GM12801 (cell line): ENCODE results near the gene WNT7B.

Experiments
- TF ChIP-seq, protein P1 (sequence below): IDR thresholded peaks from one replicate; pipeline ENCODE4 v1.5.1; 2011; ENCODE audit warnings: control low read depth; ENCODE audit not compliant: insufficient read length; ENCODE audit errors: extremely low read depth

WNT7B gene

DNA sequence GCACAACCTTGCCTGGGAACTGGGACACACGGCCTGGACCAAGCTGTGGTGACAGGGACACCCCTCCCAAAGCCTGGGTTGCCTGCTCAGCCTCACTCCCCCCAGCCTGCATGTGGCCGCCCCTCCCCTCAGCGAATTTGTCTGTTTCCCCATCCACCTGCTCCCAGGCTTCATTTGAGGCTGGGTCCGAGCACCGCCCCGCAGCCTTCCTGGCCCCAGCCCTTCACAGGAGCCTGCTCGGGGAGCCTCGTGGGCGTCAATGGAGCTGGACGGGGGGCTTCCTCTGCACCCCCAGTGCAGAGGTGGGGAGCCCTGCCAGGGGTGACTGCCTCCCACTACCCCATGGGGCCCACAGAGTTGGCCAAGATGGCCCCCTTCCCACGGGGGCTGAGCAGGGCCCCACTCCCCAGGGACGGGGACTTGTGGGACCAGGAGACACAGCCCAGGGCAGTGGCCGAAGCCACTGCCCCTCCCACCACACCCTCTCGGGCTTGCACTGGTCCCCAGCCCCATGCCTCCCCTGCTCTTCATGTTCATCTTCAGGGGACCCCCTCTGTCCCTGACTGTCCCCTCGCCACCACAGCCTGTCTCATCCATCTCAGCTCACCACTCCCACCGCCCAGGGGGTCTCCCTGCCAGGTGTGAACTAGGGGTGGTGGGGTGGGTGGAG is 91.7 kb downstream of the WNT7B start:
- TF ChIP-seq, protein P1, sequence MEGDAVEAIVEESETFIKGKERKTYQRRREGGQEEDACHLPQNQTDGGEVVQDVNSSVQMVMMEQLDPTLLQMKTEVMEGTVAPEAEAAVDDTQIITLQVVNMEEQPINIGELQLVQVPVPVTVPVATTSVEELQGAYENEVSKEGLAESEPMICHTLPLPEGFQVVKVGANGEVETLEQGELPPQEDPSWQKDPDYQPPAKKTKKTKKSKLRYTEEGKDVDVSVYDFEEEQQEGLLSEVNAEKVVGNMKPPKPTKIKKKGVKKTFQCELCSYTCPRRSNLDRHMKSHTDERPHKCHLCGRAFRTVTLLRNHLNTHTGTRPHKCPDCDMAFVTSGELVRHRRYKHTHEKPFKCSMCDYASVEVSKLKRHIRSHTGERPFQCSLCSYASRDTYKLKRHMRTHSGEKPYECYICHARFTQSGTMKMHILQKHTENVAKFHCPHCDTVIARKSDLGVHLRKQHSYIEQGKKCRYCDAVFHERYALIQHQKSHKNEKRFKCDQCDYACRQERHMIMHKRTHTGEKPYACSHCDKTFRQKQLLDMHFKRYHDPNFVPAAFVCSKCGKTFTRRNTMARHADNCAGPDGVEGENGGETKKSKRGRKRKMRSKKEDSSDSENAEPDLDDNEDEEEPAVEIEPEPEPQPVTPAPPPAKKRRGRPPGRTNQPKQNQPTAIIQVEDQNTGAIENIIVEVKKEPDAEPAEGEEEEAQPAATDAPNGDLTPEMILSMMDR: no peak

DNA sequence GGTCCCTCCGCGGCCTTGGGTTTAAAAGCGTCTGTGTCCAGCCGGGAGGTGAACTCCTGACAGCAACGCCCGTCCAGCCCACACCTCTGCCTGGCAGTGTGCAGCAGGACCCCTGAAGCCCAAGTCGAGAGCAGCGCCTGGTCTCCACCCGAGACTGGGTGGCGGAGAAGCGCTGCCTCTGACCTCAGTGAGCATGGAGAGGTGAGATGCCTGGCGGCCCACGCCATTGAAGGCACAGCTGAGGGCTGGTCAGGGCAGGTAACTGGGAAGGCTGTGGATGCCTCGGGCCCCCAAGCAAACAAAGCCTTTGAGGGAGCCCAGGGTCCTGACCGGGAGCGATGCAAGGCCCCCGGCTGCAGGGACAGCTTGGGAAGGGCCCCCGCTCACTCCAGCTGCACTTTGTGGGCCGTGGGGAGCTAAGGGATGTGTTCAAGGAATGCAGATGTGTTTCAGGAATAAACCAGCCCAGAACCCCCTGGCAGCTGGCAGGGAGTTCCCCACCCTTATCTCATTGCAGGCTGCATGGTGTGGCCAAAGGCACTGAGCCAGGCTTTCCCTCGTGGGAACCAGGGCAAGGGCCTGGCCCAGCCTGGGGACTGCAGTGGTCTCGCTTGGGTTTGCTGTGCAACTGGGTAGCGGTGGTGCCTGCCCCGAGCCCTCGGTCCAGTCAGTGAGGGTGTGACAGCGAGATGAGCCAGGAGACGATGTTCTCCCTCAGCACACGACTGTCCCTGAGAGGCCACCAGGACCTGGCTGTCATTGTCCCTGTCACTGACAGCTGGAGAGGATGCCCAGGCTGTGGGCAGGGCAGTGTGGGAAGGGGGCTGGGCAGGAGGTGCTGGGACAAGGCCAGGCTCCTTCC is 92.5 kb downstream of the WNT7B start:
- TF ChIP-seq, protein P1: no peak

DNA sequence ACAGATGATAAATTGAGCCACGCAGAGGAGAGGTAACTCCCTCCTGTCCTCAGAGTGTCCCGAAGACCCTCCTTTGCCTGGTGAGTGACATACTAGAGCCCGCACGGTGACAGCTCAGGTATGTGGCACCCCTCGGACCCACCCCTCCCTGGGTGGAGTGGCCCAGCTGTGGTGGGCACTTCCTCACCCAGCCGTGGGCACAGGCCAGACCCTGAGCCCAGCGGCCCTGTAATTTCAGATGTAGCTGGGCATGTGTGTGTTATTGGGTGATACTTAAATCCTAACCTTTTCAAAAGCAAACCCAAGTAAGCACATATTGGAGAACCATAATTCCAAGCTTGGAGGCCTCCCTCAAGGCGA is 93.2 kb downstream of the WNT7B start:
- TF ChIP-seq, protein P1: no peak

DNA sequence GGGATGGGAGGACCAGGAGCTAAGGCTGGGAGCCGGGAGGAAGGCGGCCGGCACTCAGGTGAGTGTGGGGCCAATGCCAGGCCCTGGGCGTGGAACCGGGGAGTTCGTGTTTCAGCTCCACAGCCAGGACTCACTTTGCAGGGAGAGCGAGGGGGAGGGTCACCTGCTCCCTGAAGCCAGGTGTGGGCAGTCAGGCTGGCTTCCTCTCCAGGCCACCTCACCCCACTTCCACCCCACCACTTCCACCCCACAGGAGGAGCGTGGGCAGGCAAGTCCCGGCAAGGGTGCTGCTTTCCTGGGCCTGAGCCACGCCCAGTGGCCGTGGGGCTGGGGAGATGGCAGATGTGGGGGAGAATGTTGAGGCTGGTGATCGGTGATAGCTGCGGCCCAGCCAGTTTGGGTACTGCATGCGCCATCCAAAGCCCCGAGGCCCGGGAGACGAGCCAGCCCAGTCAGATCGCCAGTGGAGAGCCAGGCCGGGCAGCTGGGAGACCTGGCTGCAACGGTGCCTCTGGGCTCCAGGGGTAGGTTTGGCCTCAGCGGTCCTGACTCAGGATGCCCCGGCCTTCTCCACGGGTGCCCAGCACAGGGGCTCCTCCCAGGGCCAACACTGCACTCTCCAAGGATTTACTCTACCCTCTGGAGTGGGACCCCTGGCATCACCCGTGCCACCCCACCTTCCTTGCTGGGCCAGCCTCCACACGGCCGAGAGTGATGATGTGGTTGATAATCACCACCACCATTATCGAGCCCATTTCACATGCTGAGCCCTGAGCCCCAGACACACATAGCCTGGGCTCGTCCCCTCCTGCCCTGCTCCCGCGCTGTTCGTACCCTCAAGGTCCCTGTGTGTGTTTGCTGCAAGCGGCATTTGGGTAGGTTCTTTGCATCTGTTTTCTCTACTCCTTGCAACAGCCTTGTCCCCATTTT is 93.8 kb downstream of the WNT7B start:
- TF ChIP-seq, protein P1: no peak

DNA sequence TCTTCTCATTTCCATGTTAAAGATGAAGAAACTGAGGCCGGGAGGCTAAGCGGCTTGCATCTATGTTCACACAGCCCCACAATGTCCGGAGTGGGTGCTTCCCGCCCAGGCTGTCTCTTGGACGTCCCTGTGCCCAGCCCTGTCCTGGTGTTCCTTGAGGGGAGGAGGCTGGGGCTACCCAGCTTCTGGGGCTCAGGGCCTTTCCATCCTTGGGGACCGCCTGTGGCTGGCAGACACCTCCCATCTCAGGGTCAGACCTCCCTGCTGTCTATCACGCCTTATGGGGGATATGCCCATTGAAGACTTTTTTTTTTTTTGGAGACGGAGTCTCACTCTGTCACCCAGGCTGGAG is 95.5 kb downstream of the WNT7B start:
- TF ChIP-seq, protein P1: no peak

DNA sequence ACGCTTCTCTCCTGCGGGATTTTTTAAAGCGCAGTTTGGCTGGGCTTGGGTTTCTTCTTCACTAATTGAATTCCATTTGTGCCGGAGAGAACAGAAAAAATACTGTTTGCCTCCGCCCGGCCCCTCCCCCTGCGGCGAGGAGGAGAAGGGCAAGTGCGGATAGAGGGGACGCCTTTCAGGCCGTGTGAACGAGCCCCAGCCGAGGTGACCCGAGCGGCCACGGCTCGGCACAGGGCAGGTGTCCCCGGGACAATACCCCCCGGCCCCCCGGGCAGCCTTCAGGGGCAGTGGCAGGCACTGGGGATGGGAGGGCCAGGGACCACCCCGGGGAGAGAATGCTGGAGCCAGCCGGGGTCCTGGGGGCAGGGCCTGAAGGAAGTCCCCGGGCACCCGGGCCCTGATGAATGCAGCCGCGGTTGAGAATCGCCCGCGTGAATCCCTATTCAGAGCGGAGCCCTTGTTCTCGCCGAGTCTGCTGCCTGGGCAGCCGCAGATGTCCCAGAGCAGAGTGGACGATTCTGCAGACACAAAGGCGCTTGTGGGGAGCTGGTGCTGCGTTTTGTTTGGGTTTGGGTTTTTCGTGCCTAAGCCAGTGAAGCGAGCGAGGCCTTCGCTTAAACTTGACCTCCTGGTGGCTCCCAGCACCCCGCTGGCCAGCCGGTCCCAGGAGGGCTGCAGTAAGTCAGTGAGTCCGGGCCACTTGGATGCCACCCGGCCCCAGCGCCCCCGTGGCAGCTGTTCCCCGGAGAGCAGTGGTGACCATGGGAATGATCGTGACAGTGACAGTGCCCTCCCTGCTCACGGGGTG is 96.0 kb downstream of the WNT7B start:
- TF ChIP-seq, protein P1: no peak
